ENCODE measurements around the gene STOX1. TPM values are rescaled to one million over a fixed set of nuclear protein-coding genes. Genes with fewer than 3 reads are reported as not detected.
A peak's percentile ranks its signal among the peaks of the same experiment; 100 is the strongest.
"Not testable (repeated sequence)": the region's sequence is repeated elsewhere in the genome, so short reads cannot be mapped to it uniquely, and the experiment has no call there.

STOX1 gene
- total RNA-seq, 3 donors from 2014 or later (not counting 1 experiment from before 2014, with no cell fraction given): 0.07 TPM; not detected in 2

DNA sequence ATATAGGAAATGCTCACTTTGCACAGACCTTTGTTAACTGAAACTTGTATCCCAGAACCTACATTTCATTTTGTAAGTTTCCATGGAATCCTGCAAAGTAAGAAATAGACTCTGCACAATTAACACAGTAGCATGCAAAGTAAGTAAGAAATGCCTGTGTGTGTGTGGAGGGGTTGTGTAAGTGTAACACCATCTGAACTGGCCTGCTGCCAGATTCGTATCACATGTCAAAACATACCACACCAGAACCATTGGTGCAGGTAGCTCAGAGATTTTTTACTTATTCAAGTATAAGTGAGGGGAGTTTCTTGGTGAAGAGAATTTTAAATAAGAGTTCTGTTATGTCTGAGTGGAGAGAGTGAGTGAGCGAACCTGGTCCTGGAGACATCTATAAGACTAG is 110.8 kb downstream of the STOX1 start:
- Histone ChIP-seq H3K4me3 (ENCODE audit: low read length) (no peak overlapping the region), H3K27ac (ENCODE audit: low read length) (no peak overlapping the region), H3K36me3 (ENCODE audit: control insufficient read depth, insufficient read depth, low read length) (peaks cover 66% of the 10 kb centered on the region), H3K9me3 (ENCODE audit: control insufficient read depth, insufficient read depth, low read length) (no peaks in the 10 kb centered on the region), H3K27me3 (ENCODE audit: control insufficient read depth, insufficient read depth, low read length) (no peaks in the 10 kb centered on the region), H3K4me1 (ENCODE audit: control insufficient read depth, insufficient read depth, low read length) (no peaks in the 10 kb centered on the region)
- no peak for ATAC-seq
- intact Hi-C loops (cut with micrococcal nuclease): no loop called here
- TF ChIP-seq, protein P1, sequence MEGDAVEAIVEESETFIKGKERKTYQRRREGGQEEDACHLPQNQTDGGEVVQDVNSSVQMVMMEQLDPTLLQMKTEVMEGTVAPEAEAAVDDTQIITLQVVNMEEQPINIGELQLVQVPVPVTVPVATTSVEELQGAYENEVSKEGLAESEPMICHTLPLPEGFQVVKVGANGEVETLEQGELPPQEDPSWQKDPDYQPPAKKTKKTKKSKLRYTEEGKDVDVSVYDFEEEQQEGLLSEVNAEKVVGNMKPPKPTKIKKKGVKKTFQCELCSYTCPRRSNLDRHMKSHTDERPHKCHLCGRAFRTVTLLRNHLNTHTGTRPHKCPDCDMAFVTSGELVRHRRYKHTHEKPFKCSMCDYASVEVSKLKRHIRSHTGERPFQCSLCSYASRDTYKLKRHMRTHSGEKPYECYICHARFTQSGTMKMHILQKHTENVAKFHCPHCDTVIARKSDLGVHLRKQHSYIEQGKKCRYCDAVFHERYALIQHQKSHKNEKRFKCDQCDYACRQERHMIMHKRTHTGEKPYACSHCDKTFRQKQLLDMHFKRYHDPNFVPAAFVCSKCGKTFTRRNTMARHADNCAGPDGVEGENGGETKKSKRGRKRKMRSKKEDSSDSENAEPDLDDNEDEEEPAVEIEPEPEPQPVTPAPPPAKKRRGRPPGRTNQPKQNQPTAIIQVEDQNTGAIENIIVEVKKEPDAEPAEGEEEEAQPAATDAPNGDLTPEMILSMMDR (IDR thresholded peaks at IDR 0.05): no peak
- Mint-ChIP-seq H3K27me3 (ENCODE audit: low read depth in 2 of 2) (no peaks in the 10 kb centered on the region), H3K4me1 (peaks cover 0 to 4% of the 10 kb centered on the region in 2 donors), H3K4me3 (no peak overlapping the region), H3K27ac (peak overlapping the region in 1 of 2 donors; percentile 60), H3K9me3 (no peaks in the 10 kb centered on the region), H3K36me3 (peaks cover 11% of the 10 kb centered on the region)
- DNase-seq: no peak
- 100% methylated on average over 1 of the region's 2 CpGs for WGBS (ENCODE audit: insufficient coverage)

DNA sequence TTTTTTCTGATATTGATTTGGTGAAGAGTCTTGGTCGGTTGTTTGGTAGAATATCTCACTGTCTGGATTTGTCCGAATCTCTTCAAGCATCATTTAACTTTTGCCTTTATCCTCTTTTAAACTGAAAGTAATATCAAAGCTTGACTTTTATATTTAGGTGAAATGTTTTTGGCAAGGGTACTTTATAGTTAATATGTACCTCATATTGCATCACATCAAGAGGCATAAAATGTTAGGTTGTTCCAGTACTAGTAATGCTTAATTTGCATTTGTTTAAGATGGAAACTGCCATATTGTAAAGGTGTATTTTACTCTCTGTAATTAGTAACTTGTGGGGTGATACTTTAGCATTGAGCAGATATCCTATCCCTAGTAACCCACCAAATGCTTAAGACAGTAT is 111.6 kb downstream of the STOX1 start:
- intact Hi-C loops (cut with micrococcal nuclease): no loop called here
- peaks cover 72% of the 10 kb centered on the region for H3K36me3 ChIP-seq (ENCODE audit: control insufficient read depth, insufficient read depth, low read length)

DNA sequence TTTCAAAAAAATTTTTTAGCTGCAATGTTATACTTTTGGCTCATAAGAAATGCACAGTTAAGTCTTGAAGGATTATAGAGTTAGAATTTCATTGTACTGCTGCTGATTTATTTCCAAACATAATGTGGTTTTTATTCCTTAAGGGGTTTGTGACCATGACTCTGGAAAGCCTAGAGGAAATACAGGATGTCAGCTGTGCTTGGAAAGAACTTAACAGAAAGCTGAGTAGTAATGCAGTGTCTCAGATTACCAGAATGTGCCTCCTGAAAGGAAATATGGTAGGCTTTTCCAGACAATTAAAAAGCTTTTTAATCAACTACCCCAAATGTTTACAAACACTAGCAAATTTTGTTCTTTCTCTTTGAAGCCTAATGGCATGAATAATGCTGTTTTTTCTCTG is 113.6 kb downstream of the STOX1 start:
- H3K4me3 ChIP-seq (ENCODE audit: low read length); H3K27me3 ChIP-seq (ENCODE audit: control insufficient read depth, insufficient read depth, low read length); DNase-seq; ATAC-seq; H3K9me3 ChIP-seq (ENCODE audit: control insufficient read depth, insufficient read depth, low read length); H3K27ac Mint-ChIP-seq; intact Hi-C loops (cut with micrococcal nuclease); H3K4me1 Mint-ChIP-seq; H3K27ac ChIP-seq (ENCODE audit: low read length); H3K27me3 Mint-ChIP-seq (ENCODE audit: low read depth in 2 of 2); H3K9me3 Mint-ChIP-seq; H3K4me3 Mint-ChIP-seq; H3K4me1 ChIP-seq (ENCODE audit: control insufficient read depth, insufficient read depth, low read length): not testable (repeated sequence)
- peaks cover 73% of the 10 kb centered on the region for H3K36me3 ChIP-seq (ENCODE audit: control insufficient read depth, insufficient read depth, low read length)
- peaks cover 11% of the 10 kb centered on the region for H3K36me3 Mint-ChIP-seq

More for the DNA sequence above, 111.6 kb downstream of the STOX1 start:
- ATAC-seq (no peak), DNase-seq (no peak)
- Histone ChIP-seq H3K4me3 (ENCODE audit: low read length) (no peak overlapping the region), H3K4me1 (ENCODE audit: control insufficient read depth, insufficient read depth, low read length) (no peaks in the 10 kb centered on the region), H3K27ac (ENCODE audit: low read length) (no peak overlapping the region), H3K27me3 (ENCODE audit: control insufficient read depth, insufficient read depth, low read length) (no peaks in the 10 kb centered on the region), H3K9me3 (ENCODE audit: control insufficient read depth, insufficient read depth, low read length) (no peaks in the 10 kb centered on the region)
- peaks cover 0 to 4% of the 10 kb centered on the region in 2 donors for H3K4me1 Mint-ChIP-seq
- H3K9me3 Mint-ChIP-seq: no peaks in the 10 kb centered on the region
- TF ChIP-seq, protein P1 (IDR thresholded peaks at IDR 0.05): no peak
- H3K27ac Mint-ChIP-seq: no peak overlapping the region
- no peaks in the 10 kb centered on the region for H3K27me3 Mint-ChIP-seq (ENCODE audit: low read depth in 2 of 2)
- H3K4me3 Mint-ChIP-seq: no peak overlapping the region
- H3K36me3 Mint-ChIP-seq: peaks cover 11% of the 10 kb centered on the region
- WGBS (ENCODE audit: insufficient coverage): no CpG with 5 or more reads among the region's 2 CpGs

Other genes with a start within 250 kb of the STOX1 start
- gene CCAR1, start 106.3 kb upstream of the STOX1 start, total RNA-seq: 10 to 100 TPM; 73.7 to 84.1 (median 77.6) TPM
- gene DDX50, start 73.8 kb downstream of the STOX1 start, total RNA-seq: 10 to 100 TPM; 28.3 to 33.1 (median 31.9) TPM
- 10 to 100 TPM; 59.0 to 62.1 (median 59.8) TPM for gene DDX21, start 128.6 kb downstream of the STOX1 start, total RNA-seq
- gene KIFBP, start 161.3 kb downstream of the STOX1 start, total RNA-seq: 1 to 10 TPM; 3.5 to 4.4 (median 4.0) TPM